Dendritic cell treated with granulocyte-macrophage colony-stimulating factor and Interleukin-4, amounts not matched to agents 40 ng/mL and 50 ng/mL, for 4 days (primary cell): Measurements from ENCODE around the gene SCAI.
"Not testable (repeated sequence)": the region's sequence is repeated elsewhere in the genome, so short reads cannot be mapped to it uniquely, and the experiment has no call there.

Experiments used
- H3K27ac Mint-ChIP-seq: one replicate; pipeline ENCODE4 v1.8.0; 2022; ENCODE audit warnings: mild to moderate bottlenecking, mixed read lengths
- H3K27me3 Mint-ChIP-seq: one replicate; pipeline ENCODE4 v1.8.0; 2022; ENCODE audit warnings: mild to moderate bottlenecking, mixed read lengths
- H3K36me3 Mint-ChIP-seq: one replicate; pipeline ENCODE4 v1.8.0; 2022; ENCODE audit warnings: low read depth, mixed read lengths
- H3K4me1 Mint-ChIP-seq: one replicate; pipeline ENCODE4 v1.8.0; 2022; ENCODE audit warnings: low read depth, mixed read lengths
- H3K4me3 Mint-ChIP-seq: one replicate; pipeline ENCODE4 v1.8.0; 2022; ENCODE audit warnings: mild to moderate bottlenecking, moderate library complexity, mixed read lengths
- H3K9me3 Mint-ChIP-seq: one replicate; pipeline ENCODE4 v1.8.0; 2022; ENCODE audit warnings: mixed read lengths
- intact Hi-C: fragments of 100-400 bp; cut with micrococcal nuclease; formaldehyde crosslinking; loops from one replicate; pipeline ENCODE4 v1.15.0; 2022

SCAI gene

GRCh38 chr9:125141251-125141650 is 2.1 kb downstream of the SCAI start:
- Mint-ChIP-seq H3K27me3 (no peaks in the 10 kb centered on the region), H3K36me3 (peaks cover 13% of the 10 kb centered on the region), H3K4me3 (no peak overlapping the region), H3K27ac (no peak overlapping the region), H3K4me1 (peaks cover 24% of the 10 kb centered on the region), H3K9me3 (no peaks in the 10 kb centered on the region)
- intact Hi-C loops: no loop called here

DNA sequence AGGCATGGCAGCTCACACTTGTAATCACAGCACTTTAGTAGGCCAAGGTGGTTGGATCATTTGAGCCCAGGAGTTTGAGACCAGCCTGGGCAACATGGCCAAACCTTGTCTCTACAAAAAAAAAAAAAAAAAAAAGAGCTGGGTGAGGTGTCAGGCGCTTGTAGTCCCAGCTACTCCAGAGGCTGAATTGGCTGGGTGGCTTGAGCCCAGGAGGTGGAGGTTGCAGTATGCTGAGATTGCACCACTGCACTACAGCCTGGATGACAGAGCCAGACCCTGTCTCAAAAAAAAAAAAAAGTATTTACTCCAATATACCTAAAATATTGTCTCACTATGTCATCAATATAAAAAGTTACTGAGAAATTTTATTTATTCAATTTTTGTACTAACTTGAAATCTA is 2.8 kb downstream of the SCAI start:
- H3K36me3 Mint-ChIP-seq: peaks cover 13% of the 10 kb centered on the region
- H3K9me3 Mint-ChIP-seq: no peaks in the 10 kb centered on the region
- H3K27ac Mint-ChIP-seq: no peak overlapping the region
- H3K27me3 Mint-ChIP-seq: no peaks in the 10 kb centered on the region
- H3K4me1 Mint-ChIP-seq: peaks cover 24% of the 10 kb centered on the region
- intact Hi-C loops: no loop called here
- H3K4me3 Mint-ChIP-seq: no peak overlapping the region

- peaks cover 6% of the 10 kb centered on the region for H3K36me3 Mint-ChIP-seq
- peaks cover 6% of the 10 kb centered on the region for H3K4me1 Mint-ChIP-seq
- H3K27me3 Mint-ChIP-seq: no peaks in the 10 kb centered on the region
- intact Hi-C loops: no loop called here
- H3K9me3 Mint-ChIP-seq: no peaks in the 10 kb centered on the region
- no peak overlapping the region for H3K27ac Mint-ChIP-seq
- H3K4me3 Mint-ChIP-seq: no peak overlapping the region
Observed at GRCh38 chr9:125137200-125137599, 6.1 kb downstream of the SCAI start.

DNA sequence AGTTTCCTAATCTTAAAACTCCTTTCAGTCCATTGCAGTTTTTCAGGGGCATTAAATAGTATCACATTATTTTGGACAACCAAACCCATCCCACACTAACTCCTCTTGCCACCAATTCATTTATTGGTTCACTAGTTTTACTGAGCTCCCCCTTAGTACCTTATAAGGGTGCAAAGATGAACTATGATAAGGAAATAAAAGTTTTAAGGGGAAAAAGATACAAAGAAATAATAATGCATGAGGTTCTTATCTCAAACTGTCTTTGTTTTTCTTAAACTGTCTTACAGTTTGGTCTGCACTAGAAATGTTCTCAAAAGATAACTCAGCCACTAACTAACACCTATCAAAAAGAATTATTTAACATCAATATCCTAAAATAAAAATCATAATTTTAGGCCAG is 8.4 kb downstream of the SCAI start:
- Mint-ChIP-seq H3K9me3 (no peaks in the 10 kb centered on the region), H3K27me3 (no peaks in the 10 kb centered on the region), H3K36me3 (peaks cover 6% of the 10 kb centered on the region), H3K27ac (no peak overlapping the region), H3K4me1 (no peaks in the 10 kb centered on the region), H3K4me3 (no peak overlapping the region)
- intact Hi-C loops: no loop called here

DNA sequence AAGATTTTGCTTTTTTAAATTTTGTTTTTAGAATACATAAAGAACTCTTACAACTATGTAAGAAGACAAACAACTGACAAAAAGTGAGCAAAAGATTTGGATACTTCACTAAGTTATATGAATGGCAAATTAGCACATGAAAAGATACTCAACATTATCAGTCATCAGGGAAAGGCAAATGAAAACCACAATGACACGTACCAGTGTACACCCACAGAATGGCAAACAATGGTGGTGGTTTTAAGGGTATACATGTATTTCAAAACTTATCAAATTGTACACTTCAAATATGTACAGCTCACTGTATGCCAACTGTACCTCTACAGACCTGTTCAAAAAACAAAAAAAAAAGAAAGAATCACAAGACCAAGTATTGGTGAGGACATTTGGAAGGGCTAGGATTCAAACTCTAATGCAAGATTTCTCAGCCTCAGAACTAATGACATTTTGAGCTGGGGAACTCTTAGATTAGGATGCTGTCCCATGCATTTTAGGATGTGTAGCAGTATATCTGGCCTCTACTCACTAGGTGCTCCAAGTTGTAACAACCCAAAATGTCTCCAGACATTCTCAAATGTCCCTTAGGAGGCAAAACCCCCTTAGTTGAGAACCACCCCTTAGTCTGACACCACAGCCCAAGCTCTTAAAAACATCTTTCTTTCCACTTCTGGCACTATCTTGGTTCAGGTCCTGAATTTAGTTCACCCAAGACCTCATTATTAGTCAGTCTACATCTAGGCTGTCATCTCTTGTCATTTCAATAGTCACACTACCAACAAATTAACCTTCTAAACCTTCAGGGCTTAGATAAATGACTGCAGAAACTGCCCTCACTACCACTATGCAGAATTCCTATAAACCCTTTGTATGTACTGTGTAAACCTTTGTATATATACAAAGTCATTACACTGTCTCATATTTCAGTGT is 9.7 kb downstream of the SCAI start:
- H3K36me3 Mint-ChIP-seq: no peaks in the 10 kb centered on the region
- H3K27me3 Mint-ChIP-seq: no peaks in the 10 kb centered on the region
- no peak overlapping the region for H3K4me3 Mint-ChIP-seq
- H3K9me3 Mint-ChIP-seq: no peaks in the 10 kb centered on the region
- intact Hi-C loops: no loop called here
- H3K4me1 Mint-ChIP-seq: no peaks in the 10 kb centered on the region
- H3K27ac Mint-ChIP-seq: no peak overlapping the region

DNA sequence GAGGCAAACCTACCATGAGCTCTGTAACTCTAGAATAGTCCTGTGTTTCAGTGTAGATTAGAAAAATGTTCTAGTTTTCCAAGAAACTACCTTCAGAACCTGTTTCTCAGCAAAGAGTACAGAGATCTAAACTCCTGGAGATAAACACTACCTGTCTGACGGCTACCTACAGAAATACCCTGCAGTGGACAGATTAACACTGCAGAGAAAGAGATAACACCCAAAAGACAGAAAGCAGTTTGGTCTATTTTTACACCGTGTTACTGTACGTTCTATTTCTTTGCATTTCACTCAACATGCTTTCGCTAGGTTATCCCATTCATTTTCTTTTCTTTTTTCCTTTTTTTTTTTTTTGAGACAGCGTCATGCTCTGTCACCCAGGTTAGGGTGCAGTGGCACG is 11.6 kb downstream of the SCAI start:
- H3K4me3 Mint-ChIP-seq: no peak overlapping the region
- peaks cover 3% of the 10 kb centered on the region for H3K4me1 Mint-ChIP-seq
- no peak overlapping the region for H3K27ac Mint-ChIP-seq
- H3K36me3 Mint-ChIP-seq: no peaks in the 10 kb centered on the region
- H3K27me3 Mint-ChIP-seq: no peaks in the 10 kb centered on the region
- intact Hi-C loops: no loop called here
- no peaks in the 10 kb centered on the region for H3K9me3 Mint-ChIP-seq

DNA sequence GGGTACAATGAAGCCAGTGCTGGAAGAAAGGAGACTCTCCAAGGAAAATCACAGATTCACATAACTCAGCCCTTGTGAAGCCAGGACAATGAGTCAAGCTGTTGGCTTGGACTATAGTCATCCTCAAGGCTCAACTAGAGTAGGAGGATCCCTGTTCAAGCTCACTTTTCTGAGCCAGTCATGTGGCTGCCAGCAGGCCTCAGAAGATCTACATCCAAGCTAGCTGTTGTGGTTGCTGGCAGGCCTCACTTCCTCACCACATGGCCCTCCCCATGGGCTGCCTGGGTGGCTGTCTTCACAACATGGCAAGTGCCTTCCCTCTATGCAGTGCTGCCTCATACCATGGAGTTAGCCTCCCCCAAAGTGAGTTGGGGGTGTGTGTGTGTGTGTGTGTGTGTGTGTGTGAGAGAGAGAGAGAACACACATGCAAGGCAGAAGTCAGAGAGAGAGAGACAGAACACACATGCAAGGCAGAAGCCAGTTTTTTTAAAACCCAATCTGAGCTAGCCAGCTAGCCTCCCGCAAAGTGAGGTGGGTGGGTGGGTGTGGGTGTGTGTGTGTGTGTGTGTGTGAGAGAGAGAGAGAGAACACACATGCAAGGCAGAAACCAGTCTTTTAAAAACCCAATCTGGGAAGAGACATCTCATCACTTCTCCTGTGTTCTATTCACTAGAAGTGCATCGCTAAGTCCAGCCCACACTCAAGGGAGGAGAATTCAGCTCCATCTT is 17.1 kb downstream of the SCAI start:
- H3K36me3 Mint-ChIP-seq: no peaks in the 10 kb centered on the region
- peaks cover 16% of the 10 kb centered on the region for H3K4me1 Mint-ChIP-seq
- peak overlapping the region; percentile 30 for H3K4me3 Mint-ChIP-seq
- intact Hi-C loops: no loop called here
- no peaks in the 10 kb centered on the region for H3K9me3 Mint-ChIP-seq
- H3K27me3 Mint-ChIP-seq: no peaks in the 10 kb centered on the region
- peak overlapping the region; percentile 88 for H3K27ac Mint-ChIP-seq

DNA sequence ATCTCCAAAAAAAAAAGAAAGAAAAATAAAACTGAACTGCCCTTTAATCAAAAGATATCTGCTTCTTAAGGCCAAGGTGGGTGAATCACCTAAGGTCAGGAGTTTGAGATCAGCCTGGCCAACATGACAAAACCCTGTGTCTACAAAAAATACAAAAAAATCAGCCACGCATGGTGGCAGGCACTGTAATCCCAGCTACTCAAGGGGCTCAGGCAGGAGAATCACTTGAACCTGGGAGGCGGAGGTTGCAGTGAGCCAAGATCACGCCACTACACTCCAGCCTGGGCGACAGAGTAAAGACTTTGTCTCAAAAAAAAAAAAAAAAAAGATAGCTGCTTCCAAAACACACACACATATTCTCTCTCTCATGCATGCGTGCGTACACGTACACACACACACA is 17.8 kb downstream of the SCAI start:
- Mint-ChIP-seq H3K4me3 (no peak overlapping the region), H3K9me3 (no peaks in the 10 kb centered on the region), H3K27ac (peak overlapping the region; percentile 88), H3K4me1 (peaks cover 16% of the 10 kb centered on the region), H3K36me3 (no peaks in the 10 kb centered on the region), H3K27me3 (no peaks in the 10 kb centered on the region)
- intact Hi-C loops: no loop called here

GRCh38 chr9:125121146-125121545 is 22.2 kb downstream of the SCAI start:
- Mint-ChIP-seq H3K9me3 (no peaks in the 10 kb centered on the region), H3K4me1 (peaks cover 12% of the 10 kb centered on the region), H3K27ac (no peak overlapping the region), H3K27me3 (no peaks in the 10 kb centered on the region), H3K36me3 (peaks cover 6% of the 10 kb centered on the region), H3K4me3 (no peak overlapping the region)
- intact Hi-C loops: no loop called here

DNA sequence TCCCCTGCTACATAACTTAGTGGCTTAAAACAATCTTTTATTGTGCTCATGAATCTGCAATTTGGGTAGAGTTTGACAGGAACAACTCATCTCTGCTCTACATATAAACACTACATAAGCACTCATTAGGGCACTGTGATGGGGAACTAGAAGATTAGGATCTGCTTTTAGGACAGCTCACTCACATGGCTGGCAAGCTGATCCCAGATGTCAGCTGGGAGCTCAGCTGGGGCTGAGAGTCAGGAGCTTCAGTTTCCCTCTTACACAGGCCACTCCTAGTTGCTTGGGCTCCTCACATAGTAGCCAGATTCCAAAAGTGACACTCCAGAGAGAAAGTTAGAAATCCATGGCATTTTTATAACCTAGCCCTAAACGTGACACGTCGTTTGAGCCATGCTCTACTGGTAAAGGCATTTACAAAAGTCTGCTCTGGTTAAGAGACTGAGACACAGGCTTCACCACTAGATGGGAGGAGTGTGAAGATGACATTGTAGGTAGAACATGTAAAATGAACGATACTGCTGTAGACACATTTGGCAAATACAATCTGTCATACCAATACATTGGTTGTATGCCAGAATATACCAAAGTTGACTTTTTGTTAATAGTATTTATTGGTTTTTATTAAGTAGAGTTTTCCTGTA is 23.6 kb downstream of the SCAI start:
- intact Hi-C loops: no loop called here
- Mint-ChIP-seq H3K36me3 (peaks cover 6% of the 10 kb centered on the region), H3K27ac (no peak overlapping the region), H3K4me3 (no peak overlapping the region), H3K9me3 (no peaks in the 10 kb centered on the region), H3K27me3 (no peaks in the 10 kb centered on the region), H3K4me1 (peaks cover 5% of the 10 kb centered on the region)

DNA sequence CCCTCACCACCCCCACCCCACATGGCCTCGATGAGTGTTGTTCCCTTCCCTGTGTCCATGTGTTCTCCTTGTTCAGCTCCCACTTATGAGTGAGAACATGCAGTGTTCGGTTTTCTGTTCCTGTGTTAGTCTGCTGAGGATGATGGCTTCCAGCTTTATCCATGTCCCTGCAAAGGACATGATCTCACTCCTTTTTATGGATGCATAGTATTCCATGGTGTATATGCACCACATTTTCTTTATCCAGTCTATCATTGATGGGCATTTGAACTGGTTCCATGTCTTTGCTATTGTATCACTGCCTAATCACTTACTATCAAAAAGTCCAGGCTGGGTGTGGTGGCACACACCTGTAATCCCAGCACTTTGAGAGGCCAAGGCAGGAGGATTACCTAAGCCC is 24.6 kb downstream of the SCAI start:
- H3K4me3 Mint-ChIP-seq, H3K27me3 Mint-ChIP-seq, H3K36me3 Mint-ChIP-seq, intact Hi-C loops, H3K27ac Mint-ChIP-seq, H3K9me3 Mint-ChIP-seq, H3K4me1 Mint-ChIP-seq: not testable (repeated sequence)

DNA sequence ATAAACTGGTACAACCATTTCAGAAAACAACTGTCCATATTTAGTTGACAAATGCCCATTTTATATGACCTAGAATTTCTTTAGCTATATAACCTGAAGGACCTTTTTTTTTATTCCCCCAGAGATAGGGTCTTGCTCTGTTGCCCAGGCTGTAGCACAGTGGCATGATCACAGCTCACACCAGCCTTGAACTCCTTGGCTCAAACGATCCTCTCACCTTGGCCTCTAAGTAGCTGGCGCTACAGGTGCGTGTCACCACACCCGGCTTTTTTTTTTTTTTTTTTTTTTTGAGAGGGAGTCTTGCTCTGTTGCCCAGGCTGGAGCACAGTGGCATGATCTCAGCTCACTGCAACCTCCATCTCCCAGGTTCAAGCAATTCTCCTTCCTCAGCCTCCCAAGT is 28.8 kb downstream of the SCAI start:
- H3K27ac Mint-ChIP-seq, H3K36me3 Mint-ChIP-seq, H3K4me3 Mint-ChIP-seq, H3K4me1 Mint-ChIP-seq, intact Hi-C loops, H3K27me3 Mint-ChIP-seq: not testable (repeated sequence)
- peaks cover 16% of the 10 kb centered on the region for H3K9me3 Mint-ChIP-seq

- intact Hi-C loops: no loop called here
- no peak overlapping the region for H3K4me3 Mint-ChIP-seq
- no peak overlapping the region for H3K27ac Mint-ChIP-seq
- H3K9me3 Mint-ChIP-seq: peaks cover 16% of the 10 kb centered on the region
- no peaks in the 10 kb centered on the region for H3K36me3 Mint-ChIP-seq
- no peaks in the 10 kb centered on the region for H3K27me3 Mint-ChIP-seq
- no peaks in the 10 kb centered on the region for H3K4me1 Mint-ChIP-seq
Observed at GRCh38 chr9:125110464-125110863, 32.9 kb downstream of the SCAI start.

GRCh38 chr9:125108541-125108940 is 34.8 kb downstream of the SCAI start:
- H3K4me3 Mint-ChIP-seq, H3K4me1 Mint-ChIP-seq, H3K27me3 Mint-ChIP-seq, H3K36me3 Mint-ChIP-seq, H3K27ac Mint-ChIP-seq, intact Hi-C loops: not testable (repeated sequence)
- peaks cover 16% of the 10 kb centered on the region for H3K9me3 Mint-ChIP-seq
